GM21515 (cell line): ENCODE measurements around the gene NECAP2.
A peak's percentile ranks its signal among the peaks of the same experiment; 100 is the strongest.
"Not testable (repeated sequence)": the region's sequence is repeated elsewhere in the genome, so short reads cannot be mapped to it uniquely, and the experiment has no call there.

ENCODE experiments used
- ATAC-seq: cut with Tn5 transposase; IDR thresholded peaks from one replicate; pipeline ENCODE4 v1.9.1; 2021; ENCODE audit not compliant: unreplicated experiment

Gene NECAP2

DNA sequence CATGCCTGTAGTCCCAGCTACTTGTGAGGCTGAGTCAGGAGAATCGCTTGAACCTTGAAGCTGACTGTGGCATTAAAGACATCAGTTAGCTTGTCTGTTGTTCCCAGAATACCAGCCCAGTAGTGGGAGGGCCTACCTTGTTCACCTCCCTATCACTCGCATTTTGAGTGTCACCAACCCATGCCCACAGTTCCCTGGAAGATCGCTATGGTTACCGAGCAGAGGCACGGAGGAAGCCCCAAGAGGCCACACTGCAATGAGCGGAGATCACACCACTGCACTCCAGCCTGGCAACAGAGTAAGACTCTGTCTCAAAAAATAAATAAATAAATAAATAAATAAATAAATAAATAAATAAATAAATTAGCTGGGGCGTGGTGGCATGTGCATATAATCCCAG is 52.4 kb downstream of the NECAP2 start:
- ATAC-seq = not testable (repeated sequence)

DNA sequence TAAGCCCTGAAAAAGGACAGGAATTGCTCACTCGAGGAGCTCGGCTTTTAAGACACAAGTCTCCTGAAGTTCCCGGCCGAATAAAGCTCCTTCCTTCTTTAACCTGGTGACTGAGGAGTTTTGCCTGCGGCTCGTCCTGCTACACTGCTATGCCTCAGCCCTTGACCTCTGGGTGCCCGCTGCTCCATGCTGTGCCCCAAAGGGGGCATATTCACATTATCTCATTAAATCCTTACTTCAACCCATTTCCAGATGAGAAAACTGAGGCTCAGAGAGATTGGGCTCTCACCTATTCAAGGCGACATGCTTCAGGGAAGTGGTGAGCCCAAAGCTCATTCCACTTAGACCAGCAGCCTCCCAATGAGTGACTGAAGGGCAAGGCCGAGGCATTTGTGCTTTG is 53.2 kb downstream of the NECAP2 start:
- not testable (repeated sequence) for ATAC-seq

DNA sequence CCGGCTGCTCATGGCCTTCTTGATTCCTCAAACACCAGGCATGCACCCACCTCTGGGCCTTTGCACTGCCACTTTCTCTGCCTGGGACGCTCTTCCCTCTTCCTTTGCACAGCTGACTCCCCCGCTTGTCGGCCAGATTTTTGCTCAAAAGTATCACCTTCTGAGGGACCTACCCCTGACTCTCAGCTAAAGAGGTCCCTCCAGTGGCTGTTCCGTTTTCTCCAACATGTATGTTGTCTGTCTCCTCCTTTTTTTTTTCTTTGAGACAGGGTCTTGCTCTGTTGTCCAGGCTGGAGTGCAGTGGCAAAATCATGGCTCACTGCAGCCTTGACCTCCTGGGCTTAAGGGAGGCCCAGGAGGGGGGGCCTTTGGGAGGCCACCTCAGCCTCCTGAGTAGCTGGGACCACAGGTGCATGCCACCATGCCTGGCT is 57.0 kb downstream of the NECAP2 start:
- not testable (repeated sequence) for ATAC-seq

DNA sequence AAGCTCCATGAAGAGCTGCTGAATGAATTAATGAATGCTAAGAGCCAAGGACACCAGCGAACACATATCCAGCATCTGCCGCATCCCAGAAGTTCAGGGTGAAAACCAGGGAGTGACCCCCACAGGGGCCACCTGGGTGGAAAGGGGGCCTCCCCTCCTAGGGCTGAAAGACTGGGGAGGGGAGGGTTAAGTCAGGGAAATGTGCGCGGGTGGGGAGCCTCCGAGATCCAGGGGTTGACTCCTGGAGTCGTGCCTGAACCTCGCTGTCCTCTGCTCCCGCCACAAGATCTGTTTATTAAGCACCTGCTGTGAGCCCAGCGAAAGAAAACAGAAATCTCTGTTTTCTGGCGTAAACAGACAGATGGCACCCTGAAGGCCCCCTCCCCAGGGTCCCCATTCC is 57.5 kb downstream of the NECAP2 start:
- ATAC-seq = not testable (repeated sequence)

DNA sequence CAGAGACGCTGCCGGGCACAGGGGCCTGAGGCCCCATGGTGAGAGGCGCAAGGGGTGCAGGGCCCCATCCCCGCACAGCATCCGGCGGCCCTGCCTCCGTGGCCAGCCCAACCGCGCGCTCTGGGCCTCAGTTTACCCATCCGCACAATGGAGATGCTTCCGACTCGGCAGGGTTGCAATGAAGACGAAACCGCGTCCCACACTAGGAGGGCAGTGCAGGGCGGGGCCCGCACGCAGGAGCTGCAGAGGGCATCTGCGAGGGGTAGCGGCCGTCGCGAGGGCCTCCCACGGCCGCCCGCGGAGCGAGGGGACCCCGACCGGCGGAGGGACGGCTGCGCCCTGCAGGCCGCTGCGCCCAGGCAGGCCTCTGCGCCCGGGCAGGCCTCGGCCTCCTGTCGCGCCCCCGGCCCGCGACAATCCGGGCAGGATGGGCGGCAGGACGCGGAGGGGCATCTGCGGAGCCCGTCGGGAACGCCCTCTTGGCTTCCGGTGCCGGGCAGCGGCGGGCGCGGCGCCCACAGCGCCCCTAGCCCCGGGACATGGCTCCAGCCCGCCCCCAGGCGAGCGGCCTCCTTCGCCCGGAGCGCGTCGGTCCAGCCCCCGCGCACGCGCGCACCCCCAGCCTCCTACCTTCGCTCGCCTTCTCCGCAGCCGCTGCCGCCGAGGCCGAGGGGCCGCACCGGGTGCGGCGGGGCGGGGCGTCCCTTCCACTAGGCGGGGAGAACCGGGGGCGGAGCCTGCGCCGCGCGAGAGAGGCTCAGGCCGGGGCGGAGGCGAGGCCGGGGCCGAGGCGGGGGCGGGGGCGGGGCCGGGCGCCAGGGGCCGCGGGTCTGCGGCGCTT is 58.3 kb downstream of the NECAP2 start:
- ATAC-seq = peak; percentile 82

DNA sequence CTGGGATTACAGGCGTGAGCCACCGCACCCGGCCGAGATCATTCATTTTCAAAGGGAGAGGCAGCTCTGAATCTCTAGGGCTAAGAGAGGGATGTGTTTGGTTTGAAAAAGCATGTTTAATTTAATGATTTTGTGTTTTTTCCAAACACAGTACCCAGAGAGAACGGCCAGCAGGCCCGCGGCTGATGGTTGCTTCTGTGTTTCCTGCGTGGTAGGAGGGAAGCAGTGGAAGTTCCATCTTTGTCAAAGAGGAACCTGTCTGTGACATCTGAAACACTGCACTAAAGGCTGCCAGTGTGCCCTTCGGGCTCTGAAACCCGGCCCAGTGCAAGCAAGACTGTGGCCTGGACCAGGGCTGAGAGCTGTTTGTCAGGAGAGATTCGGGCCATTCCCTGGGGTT is 59.9 kb downstream of the NECAP2 start:
- ATAC-seq = not testable (repeated sequence)

DNA sequence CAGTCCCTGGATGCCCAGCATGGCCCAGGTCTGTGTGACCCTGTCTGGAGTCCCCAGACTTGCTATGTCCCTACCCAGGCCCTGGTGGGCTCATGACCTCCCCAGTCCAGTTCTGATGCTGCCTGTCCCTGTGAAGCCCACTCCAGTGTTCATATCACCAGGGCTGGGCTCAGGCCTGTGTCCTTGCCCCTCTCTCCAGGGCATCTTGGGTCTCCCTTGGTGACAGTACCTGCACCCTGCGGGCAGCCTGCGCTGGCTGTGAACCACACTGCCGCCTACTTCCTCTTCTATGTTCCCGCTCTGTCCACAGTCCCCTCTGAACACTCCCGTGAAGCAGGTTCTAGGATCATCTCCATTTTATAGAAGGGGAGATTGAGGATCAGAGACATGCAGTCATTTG is 60.5 kb downstream of the NECAP2 start:
- ATAC-seq = not testable (repeated sequence)

DNA sequence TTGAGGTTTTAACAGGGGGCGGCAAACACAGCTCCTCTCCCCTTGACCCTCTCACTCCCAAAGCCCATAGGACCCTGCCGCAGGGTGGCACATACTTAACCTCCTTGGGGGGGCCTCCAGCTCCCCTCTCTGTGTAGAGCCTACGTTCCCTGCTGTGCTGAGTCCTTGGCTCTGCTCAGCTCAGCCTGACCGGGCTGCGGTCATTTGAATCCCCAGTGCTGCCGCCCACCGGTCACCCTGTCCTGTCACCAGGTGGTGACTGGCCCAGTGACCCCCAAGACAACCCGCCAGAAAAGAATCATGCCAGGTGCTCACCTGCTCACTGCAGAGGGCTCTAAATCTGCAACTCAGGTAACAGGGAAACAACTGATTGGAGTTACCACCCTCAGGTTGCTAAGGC is 60.9 kb downstream of the NECAP2 start:
- not testable (repeated sequence) for ATAC-seq

DNA sequence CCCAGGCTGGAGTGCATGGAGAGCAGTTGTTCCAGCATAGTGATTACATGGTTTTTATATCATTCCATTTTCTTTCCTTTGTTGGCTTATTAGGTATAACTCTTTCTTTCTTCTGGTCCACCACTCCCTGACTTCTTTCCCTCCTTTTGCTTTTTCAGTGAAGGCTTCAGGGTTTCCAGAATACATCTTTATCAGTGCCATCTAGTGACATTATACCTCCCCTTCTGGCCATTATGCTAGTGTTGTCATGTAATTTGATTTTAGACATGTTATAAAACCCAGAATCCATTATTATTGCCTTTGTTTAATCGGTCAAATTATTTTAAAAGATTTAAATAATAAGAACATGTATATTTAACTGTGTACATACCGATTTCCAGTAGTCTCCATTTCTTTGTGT is 63.0 kb downstream of the NECAP2 start:
- no peak for ATAC-seq

DNA sequence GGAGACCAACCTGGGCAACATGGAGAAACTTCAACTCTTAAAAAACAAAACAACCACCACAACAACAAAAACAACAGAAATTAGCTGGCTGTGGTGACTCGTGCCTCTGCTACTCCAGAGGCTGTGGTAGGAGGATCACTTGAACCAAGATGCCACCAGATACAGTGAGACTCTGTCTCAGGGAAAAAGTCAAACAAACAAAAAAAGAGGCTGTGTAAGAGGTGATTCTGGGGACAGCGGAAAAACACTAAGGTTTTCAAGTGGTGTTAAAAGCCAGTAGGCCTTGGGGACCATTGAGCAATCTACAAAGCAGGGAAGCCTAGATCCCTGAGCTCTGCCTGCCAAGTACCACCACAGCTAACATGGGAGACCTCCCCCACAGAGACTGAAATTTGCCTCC is 65.3 kb downstream of the NECAP2 start:
- not testable (repeated sequence) for ATAC-seq

DNA sequence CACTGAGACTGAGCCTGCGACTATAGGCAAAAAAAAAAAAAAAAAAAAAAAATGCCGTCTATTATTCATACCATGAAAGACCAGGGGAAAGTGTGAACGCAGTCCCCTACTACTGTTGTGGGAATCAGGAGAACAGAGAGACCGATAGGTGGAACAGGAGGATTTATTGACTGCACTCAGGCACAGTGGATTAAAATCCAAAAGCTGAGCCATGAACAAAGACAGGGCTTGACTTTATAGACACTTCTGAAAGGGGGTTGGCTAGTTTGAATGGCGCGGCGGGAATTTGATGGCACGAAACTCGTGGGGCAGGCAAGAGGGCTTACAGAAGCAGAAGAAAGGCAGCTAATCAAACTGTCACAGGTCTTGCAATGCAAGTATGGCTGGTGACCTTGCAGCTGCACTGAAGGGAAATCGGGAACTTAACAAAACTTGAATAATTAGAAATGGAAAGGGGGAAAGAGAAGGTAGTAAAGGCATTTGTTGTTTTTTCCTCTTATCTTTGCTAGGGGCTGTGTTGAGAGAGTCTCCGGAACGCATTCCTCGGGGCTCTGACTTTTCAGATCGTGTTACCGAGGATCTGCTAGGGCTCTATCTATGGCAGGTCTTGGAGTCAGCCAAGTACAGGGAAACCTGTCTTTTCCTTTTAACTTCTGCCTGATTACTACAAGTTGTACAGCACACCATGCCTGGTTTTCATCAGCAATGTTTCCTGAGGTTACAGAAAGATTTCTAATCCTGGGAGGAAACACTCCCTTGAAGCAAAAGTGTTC is 66.0 kb downstream of the NECAP2 start:
- ATAC-seq = not testable (repeated sequence)

DNA sequence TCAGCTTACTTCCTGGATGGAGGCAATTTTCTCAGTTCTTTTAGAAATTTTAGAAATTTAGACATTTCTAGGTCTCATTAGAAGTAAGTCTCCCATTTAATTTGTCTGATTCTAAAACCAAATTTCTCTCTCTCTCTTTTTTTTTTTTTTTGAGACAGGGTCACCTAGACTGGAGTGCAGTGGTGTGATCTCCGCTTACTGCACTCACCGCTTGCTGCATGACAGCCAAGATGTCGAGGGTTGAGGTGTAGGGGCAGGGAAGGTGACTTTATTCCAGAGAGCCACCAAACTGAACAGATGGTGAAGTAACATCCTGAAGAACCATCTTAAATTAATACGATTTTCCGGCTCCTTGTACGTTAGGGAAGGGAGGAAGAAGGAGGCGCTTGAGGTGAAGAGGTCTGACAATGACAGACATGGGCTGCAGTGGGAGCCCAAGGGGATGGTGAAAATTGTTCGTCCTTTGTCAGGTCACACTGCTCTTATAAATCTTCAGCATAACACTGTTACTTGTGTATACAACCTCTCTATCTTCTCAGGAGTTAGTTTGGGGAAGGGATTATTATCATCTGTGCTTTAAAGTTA is 68.4 kb downstream of the NECAP2 start:
- not testable (repeated sequence) for ATAC-seq
